Suprapubic skin (tissue), 4 donors: Measurements from ENCODE around the gene FNDC7.

ENCODE experiments used
- POLR2A ChIP-seq, 2 donors: fragments of 450-650 bp; IDR thresholded peaks; one replicate each; pipeline ENCODE4 v1.6.1; 2017; ENCODE audit warnings: antibody characterized with exemption in 2 of 2, mild to moderate bottlenecking in 2 of 2, moderate library complexity in 2 of 2
- POLR2AphosphoS5 ChIP-seq, 3 donors: sonication (generic); formaldehyde crosslinking; IDR thresholded peaks; one replicate each; pipeline ENCODE4 v1.6.1; 2017; ENCODE audit warnings: antibody characterized with exemption in 3 of 3
- TF ChIP-seq, protein P1 (sequence below), 2 donors: fragments of 200-600 bp in 1 of 2; fragments of 450-650 bp in 1 of 2; sonication (generic) in 1 of 2; IDR thresholded peaks; one replicate each; pipeline ENCODE4 v1.5.1; 2016 to 2019; ENCODE audit warnings: antibody characterized with exemption in 2 of 2, mild to moderate bottlenecking in 1 of 2, moderate library complexity in 1 of 2

DNA sequence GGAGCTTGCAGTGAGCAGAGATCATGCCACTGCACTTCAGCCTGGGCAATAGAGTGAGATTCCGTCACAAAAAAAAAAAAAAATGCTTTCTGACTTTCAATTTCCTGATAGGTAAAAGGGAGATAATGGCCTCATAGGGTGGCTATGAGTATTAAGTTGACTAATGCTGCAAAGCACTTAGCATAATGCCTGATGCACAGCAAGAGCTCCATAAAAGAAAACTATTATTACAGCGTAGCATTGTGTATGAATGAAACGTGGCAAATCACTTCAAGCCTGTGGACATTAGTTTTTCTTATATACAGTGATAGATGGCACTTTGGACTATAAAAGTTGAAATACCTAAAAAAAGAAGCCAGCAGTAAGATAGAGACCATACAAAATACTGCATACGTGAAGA, 16.8 kb downstream of the FNDC7 start:
- TF ChIP-seq, protein P1, sequence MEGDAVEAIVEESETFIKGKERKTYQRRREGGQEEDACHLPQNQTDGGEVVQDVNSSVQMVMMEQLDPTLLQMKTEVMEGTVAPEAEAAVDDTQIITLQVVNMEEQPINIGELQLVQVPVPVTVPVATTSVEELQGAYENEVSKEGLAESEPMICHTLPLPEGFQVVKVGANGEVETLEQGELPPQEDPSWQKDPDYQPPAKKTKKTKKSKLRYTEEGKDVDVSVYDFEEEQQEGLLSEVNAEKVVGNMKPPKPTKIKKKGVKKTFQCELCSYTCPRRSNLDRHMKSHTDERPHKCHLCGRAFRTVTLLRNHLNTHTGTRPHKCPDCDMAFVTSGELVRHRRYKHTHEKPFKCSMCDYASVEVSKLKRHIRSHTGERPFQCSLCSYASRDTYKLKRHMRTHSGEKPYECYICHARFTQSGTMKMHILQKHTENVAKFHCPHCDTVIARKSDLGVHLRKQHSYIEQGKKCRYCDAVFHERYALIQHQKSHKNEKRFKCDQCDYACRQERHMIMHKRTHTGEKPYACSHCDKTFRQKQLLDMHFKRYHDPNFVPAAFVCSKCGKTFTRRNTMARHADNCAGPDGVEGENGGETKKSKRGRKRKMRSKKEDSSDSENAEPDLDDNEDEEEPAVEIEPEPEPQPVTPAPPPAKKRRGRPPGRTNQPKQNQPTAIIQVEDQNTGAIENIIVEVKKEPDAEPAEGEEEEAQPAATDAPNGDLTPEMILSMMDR (IDR thresholded peaks at IDR 0.05): no peak
- TF ChIP-seq POLR2AphosphoS5 (IDR thresholded peaks at IDR 0.05) (no peak), POLR2A (IDR thresholded peaks at IDR 0.05) (no peak)
